ENCODE measurements around the gene TAS2R60. TPM values are rescaled to one million over a fixed set of nuclear protein-coding genes. Genes with fewer than 3 reads are reported as not detected.

The TAS2R60 gene
- total and polyA plus RNA-seq, 9 of the 15 experiments (the other 6 are each of a cell fraction or from before 2014, with no cell fraction given): 0.08 TPM; not detected in 8

GRCh38 chr7:143454091-143454680 lies 10.9 kb downstream of the TAS2R60 start:
- WGBS (ENCODE audit: insufficient coverage, low coverage, missing lambda C conversion rate): 4% methylated on average over 1 of the region's 1 CpG
- FAIRE-seq (no peak), DNase-seq (ENCODE audit: extremely low read depth in 1 of 4, low spot score in 3 of 4) (no peak), ATAC-seq (no peak)
- ChIA-PET POLR2A (no interaction called here), CTCF (ENCODE audit: low intra/inter-chr PET ratio) (no interaction called here)
- Histone ChIP-seq H3K9ac (ENCODE audit: insufficient read depth in 1 of 2, low read depth in 2 of 2, low read length in 2 of 2) (no peak overlapping the region), H3K4me2 (ENCODE audit: insufficient read depth, low read length) (no peak overlapping the region), H2AFZ (ENCODE audit: low read depth, low read length) (no peak overlapping the region), H3K79me2 (ENCODE audit: control insufficient read depth, insufficient read depth, low read length) (no peaks in the 10 kb centered on the region), H3K4me3 (no peak overlapping the region), H3K4me1 (replicated peaks in 1 of 2; ENCODE audit: control insufficient read depth in 2 of 2, insufficient read depth in 2 of 2, low read length in 2 of 2) (no peaks in the 10 kb centered on the region), H3K27ac (ENCODE audit: extremely low read depth, low read depth, low read length) (no peak overlapping the region), H3K9me3 (replicated peaks; ENCODE audit: control insufficient read depth, insufficient read depth, low read depth, low read length) (no peaks in the 10 kb centered on the region), H3K27me3 (ENCODE audit: control insufficient read depth in 2 of 2, insufficient read depth in 2 of 2, low read length in 2 of 2) (peaks cover 4 to 6% of the 10 kb centered on the region in 2 experiments; a peak in 3 of 5 replicates), H3K36me3 (ENCODE audit: control insufficient read depth, insufficient read depth, low read length) (no peaks in the 10 kb centered on the region), H3K9me1 (ENCODE audit: control insufficient read depth, insufficient read depth, low read length) (no peaks in the 10 kb centered on the region), H4K20me1 (replicated peaks; ENCODE audit: control insufficient read depth, insufficient read depth, low read length) (no peaks in the 10 kb centered on the region)
- intact Hi-C loops (cut with micrococcal nuclease): loop anchor here (2.0 kb wide), 1 partner anchor 21 kb away; no protein-coding TSS in a partner anchor
- BruUV-seq (replicated peaks): no TSS peak
- TF ChIP-seq YBX1 (IDR thresholded peaks at IDR 0.05): no peak
- no peak for TF ChIP-seq CTCFL (IDR thresholded peaks at IDR 0.05; ENCODE audit: borderline replicate concordance, insufficient read depth, low read depth, low read length, poor library complexity, severe bottlenecking)
- no peak for TF ChIP-seq SIN3B (IDR thresholded peaks at IDR 0.05; ENCODE audit: low read depth)
- TF ChIP-seq ZNF165 (CRISPR knock-in tag; IDR thresholded peaks at IDR 0.05; ENCODE audit: borderline replicate concordance): no peak
- TF ChIP-seq SNIP1 (IDR thresholded peaks at IDR 0.05; ENCODE audit: low read depth): no peak
- no peak for TF ChIP-seq UBTF (IDR thresholded peaks at IDR 0.05; ENCODE audit: borderline replicate concordance in 1 of 2, low read depth in 2 of 2, low read length in 2 of 2)
- in situ Hi-C loops (cut with MboI): no loop called here
